ENCODE results near the gene MLXIP.
"Not testable (repeated sequence)": the region's sequence is repeated elsewhere in the genome, so short reads cannot be mapped to it uniquely, and the experiment has no call there.

MLXIP gene

DNA sequence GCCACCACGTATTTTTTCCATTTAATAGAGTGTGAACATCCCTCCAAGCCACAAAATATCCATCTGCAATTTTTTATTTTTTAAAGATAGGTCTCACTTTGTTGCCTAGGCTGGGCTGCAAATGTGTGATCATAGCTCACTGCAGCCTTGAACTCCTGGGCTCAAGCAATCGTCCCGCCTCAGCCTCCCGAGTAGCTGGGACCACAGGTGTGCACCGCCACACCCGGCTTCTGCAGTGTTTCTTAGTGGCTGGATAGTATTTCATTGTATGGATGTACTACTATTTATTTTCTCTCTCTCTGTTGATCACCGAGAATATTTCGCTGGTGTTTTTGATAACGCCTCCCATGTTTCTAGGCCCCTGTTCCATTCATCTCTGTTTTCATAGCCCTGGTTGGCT lies 17.5 kb downstream of the MLXIP start:
- DNase-seq (ENCODE audit: low read depth in 2 of 2), result no peak

DNA sequence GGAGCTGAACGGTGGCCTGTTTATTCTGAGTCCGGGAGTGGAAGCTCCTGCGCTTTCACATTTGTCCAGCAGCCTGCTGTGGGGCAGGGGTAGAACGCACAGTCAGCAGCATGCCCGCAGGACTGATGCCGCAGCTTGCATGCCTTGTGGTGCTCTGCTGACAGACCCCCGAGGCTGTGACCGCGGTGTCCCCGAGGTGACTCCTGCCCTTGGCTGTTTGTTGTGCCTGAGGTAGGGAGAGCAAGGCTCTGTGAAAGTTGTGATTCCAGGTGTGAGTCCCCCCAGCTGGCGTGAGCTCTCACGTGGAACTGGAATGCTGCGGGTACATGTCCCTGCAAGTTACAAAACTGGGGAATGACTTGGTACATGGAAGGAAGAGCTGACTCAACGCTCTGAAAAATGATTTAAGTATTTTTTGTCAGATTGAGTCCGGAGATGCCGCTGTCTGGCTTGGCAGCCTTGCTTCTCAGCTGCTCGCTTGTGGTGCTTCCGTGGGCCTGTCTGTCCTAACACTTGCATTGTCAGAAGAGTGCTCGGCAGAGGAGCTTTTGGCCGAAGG lies 18.1 kb downstream of the MLXIP start:
- no peak for DNase-seq (ENCODE audit: low read depth in 2 of 2)

DNA sequence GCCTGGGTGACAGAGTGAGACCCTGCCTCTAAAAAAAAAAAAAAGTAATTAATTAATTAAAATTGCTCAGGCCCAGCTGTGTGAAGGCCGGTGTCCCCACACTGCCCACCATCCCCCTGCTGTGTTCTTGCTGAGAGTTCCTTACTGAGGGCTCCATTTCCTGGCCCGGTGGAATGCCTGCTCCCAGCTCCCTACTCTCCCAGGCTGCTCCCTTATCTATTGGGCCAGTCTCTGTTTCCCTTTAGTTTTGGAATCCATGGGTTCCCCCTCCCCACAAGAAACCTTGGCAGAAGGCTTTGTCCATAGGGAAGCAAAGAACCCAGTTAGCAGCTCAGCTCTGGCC lies 19.0 kb downstream of the MLXIP start:
- no peak for DNase-seq (ENCODE audit: low read depth in 2 of 2)

DNA sequence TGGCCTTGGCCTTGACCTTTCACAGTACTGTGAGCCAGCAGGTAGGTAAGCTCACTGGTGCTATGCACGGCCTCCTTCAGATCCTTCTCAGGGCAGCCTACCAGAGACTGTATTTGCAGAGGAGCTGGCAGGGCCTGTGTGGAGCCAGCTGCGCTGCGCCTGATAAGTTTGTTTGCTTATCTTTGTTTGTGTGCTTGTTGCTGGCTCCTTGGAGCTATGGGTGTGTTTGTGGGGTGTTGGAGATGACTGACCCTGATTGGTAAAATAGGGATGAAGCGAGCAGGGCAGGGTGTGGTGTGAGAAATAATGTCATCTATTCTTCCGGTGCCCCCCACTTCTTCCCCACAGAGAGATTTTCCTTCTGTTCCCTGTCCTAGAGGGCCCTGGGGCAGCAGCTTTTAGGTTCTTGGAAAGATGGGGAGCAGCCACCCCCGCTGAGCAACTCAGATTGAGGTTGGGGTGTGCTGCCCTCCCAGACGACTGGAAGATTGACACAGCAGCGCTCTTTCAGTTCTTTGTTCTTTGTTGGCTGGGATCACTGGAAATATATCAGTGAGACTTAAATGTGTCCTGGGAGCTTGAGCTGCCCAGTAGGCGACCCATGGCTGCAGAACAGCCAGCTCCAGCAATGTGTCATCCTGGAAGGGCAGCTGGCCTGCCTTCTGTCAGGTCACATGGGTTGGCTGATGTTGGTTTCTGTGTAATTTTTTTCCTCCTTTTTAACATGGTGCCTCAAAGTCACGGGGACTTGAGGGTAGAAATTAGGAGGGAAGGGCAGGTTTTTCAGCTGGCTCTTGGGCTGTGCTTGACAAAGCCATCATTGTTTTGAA lies 19.6 kb downstream of the MLXIP start:
- no peak for DNase-seq (ENCODE audit: low read depth in 2 of 2)

DNA sequence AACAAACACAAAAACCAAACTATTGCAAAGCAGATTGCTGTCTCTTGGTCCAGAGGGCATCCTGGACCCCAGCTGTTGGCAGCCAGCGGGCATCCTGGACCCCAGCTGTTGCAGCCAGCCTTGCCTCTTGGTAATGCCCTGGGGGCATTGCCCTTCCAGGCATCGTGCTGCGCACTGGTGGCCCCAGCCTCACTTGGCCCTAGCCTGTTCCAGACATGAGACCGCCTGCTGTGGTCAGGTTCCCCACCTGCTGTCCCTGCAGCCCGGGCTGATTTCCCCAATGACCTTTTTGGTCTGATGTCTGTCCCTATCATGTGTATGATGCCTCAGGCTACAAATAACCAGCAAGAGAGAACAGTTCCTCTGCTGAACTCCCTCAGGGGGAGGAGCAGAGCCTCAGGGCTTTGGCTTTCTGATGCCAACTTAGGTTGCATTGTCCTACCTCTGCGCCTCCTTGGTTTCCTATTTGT lies 20.8 kb downstream of the MLXIP start:
- no peak for DNase-seq (ENCODE audit: low read depth in 2 of 2)

DNA sequence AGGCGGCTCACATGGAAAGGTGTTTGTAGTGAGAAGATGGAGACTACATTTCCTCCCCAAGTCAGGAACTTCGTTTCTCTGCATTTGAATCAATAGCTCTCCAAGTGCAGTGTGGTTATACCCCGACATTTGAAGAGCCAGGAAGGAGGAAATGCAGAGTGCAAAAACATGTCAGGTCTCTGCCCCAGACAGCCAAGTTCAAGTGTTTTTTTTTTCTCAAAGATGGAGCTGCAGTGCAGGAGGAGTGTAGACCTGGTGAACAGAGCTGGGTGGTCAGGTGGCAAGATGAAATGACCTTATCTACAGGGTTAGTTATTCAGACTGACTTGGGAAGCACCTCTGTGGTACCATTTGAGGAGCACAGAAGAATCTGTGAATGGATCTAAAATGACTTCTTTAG lies 21.3 kb downstream of the MLXIP start:
- DNase-seq (ENCODE audit: low read depth in 2 of 2), result no peak

DNA sequence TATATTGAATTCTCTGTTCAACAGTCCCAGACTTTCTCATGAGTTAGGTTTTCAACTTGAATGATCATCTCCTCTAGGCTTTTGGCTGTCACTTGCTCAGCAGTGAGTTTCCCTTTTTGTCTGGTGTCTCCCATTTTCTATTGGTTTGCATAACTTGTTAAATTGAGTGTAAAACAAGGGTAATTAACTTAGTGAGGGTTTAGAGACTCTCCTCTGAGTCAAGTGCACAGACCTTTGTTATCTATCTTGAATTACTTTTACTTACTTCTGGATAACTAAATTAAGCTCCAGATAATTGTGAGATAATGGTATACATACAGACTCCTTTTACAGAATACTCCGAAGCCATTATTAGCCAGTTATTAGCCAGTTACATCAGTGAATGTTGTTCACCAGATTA lies 22.0 kb downstream of the MLXIP start:
- DNase-seq (ENCODE audit: low read depth in 2 of 2), result no peak

DNA sequence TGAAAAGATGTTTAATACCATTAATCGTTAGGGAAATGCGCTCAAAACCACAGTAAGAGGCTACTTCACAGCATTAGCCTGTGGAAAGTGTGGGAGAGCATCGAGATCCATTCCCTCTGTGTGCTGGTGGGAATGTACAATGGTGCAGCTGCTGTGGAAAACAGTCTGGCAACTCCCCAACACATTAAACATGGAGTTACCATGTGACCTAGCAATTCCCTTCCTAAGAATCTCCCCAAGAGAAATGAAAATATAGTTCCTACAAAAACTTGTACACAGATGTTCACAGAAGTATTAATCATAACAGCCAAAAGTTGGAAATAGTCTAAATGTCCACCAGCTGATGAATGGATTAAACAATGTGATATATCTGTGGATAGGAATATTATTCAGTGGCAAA lies 23.8 kb downstream of the MLXIP start:
- no peak for DNase-seq (ENCODE audit: low read depth in 2 of 2)

DNA sequence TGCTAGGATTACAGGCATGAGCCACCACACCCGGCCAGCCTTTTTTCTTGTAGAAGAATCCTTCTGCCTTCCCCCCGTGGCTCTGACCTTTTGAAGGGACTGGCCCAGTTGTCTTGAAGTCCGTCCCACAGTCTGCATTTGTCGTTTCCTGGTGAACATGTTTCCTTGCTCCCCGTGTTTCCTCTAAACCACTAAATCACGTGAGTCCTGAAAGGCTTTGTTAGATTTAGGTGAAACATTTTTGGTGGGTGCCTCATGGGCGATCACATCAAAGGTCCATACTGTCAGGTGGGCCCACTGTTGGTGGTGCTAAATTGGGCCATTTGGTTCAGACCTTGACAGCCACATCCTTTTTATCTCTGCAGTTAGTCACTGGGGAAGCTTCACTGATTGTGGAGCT lies 26.3 kb downstream of the MLXIP start:
- no peak for DNase-seq (ENCODE audit: low read depth in 2 of 2)

DNA sequence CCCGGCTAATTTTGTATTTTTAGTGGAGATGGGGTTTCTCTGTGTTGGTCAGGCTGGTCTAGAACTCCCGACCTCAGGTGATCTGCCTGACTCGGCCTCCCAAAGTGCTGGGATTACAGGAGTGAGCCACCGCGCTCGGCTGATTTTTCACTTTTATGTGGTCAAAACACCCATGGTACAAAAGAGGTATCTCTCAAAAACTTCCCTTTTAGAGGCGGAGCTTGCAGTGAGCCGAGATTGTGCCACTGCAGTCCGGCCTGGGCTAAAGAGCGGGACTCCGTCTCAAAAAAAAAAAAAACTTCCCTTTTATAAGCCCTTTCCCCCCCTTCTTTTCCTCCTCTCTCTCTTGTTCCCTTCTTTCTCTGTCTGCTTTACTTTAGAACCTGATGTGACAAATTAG lies 26.9 kb downstream of the MLXIP start:
- DNase-seq (ENCODE audit: low read depth in 2 of 2), result not testable (repeated sequence)

DNA sequence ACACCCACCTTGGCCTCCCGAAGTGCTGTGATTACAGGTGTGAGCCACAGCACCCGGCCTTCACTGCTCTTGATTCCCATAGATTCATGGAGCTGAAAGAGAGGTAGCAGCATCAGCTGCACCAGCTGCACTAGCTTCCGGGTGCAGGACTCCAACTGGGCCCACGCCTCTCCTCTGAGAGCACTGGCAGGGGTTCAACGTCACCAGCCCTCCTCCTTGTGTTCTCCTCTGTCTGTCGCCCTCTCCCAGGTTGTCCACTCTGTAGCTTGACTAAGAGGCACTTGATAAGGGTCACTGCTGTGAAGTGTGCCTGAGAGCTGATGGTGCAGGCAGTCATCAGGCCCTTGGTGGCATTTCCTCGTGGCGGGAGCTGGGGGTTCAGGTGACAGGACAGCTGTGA lies 28.3 kb downstream of the MLXIP start:
- no peak for DNase-seq (ENCODE audit: low read depth in 2 of 2)

DNA sequence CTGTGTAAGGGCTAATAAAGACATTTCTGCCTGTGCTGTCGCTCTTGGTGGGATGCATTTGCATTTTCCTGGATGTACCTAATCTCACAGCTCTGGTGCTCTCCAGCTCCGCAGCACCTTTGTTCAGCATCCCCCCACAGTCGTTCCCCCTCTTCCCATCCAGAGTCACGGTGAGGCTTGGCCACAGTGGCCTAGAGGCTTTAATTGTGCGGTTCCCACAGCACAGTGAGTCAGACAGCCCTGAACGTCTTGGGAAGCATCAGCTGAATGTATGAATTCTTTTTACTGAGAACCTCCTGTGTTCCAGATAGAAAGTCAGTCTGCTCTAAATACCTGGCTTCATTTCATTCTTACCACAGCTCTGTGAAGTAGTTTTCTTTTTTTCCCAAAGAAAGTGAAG lies 28.7 kb downstream of the MLXIP start:
- no peak for DNase-seq (ENCODE audit: low read depth in 2 of 2)

DNA sequence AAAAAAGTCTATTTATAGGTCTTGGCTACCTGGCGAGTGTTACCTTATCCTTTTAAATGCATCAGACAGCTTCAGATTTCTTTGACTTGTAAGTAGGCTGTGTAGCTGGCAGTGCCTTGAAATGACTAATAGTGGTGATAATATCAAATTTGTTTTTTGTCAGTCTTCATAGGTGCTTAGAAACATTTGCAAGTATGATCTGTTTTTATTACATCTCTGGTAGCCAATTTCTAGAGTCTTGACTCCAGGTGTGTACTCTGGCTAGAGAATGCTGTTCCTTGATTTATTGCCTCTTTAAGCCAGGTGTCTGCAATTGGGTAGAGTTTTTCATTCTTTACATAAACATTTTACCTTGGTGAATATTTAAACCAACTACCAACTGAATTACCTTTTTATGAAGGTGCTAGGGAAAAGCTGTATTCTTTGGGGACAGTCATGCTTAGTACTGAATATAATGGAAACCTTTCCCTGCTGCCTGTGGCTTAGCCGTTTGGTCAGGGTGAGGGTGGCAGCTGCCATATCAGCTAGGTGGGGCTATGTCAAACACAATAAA lies 32.6 kb downstream of the MLXIP start:
- no peak for DNase-seq (ENCODE audit: low read depth in 2 of 2)

DNA sequence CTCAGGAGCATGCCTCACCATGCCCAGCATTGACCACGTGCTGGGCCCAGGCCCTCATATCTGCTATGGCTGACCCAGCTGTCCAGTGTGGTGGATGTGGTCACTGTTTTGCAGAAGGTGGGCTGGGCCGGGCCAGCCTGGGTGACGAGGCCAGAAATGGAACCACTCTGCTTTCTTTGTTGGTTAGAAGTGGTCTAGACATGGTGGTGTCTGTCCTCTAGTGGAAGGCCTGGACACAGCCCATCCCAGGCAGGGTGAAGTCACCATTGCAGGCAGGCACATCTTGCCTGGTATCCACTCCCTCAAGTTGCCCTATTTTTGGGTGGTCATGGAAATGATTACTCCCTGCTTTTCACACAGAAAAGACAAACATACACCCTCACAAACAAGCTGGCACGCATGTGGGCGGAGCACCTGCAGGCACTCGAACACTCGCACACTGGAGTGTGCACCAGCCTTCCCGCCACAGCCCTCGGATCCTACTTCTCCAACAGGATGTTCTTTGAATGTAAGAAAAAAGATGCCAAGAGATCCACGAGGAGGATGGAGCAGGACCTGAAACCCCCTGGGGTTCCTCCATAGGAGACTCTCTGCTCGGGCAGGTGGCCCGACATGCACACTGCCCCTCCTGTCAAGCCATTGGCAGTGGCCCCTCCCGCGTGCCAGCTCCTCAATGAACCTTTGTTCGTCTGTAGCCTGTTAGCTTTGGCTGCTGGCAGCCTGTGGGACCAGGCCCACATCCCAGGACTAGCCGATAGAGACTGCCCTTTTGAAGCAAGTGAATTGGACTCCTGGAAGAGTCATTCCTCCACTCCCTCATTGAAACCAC lies 38.4 kb downstream of the MLXIP start:
- no peak for DNase-seq (ENCODE audit: low read depth in 2 of 2)

DNA sequence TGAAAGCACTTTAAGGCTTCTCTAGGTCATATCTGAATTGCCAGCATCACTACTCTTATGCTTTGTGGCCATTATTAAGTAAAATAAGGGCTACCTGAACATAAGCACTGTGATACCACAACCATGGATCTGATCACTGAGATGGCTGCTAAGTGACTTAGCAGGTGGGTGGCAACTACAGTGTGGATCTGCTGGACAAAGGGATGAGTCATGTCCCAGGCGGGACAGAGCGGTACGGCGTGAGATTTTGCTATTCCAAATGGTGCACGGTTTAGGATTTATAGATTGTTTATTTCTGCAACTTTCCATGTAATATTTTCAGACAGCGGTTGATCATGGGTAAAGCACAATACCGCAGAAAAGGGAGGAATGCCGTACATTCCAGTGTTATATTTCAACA lies 39.4 kb downstream of the MLXIP start:
- no peak for DNase-seq (ENCODE audit: low read depth in 2 of 2)

DNA sequence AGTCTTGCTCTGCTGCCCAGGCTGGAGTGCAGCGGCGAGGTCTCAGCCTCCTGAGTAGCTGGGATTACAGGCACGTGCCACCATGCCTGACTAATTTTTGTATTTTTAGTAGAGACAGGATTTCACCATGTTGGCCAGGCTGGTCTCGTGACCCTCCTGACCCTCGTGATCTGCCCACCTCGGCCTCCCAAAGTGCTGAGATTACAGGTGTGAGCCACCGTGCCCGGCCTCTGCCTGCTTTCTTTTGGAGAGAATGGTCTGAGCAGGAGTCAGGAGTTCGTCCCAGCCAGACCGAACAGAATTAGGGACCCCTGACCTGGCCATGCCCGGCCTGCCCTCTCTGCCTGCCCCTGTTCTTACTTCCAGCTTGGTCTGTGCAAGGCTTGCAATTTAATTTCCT lies 42.8 kb downstream of the MLXIP start:
- not testable (repeated sequence) for DNase-seq (ENCODE audit: low read depth in 2 of 2)

DNA sequence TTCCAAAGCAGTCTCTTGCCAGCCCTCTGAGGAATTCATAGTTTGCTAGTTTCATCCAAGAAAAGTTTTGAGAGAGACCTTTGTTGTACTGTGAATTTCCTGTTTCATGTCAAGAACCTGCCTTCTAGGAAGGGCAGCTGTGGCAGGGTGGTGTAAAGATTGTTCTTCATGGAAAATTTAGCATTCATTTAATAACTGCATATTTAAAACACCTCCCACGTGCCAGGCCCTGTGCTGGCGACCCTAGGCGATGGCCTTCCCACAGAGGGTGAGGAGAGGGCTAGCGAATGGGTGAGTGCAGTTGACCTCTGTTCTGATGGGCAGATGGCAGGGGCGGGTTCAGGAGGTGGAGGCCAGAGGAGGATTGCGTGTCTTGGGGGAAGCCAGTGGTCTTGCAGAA lies 43.2 kb downstream of the MLXIP start:
- no peak for DNase-seq (ENCODE audit: low read depth in 2 of 2)

DNA sequence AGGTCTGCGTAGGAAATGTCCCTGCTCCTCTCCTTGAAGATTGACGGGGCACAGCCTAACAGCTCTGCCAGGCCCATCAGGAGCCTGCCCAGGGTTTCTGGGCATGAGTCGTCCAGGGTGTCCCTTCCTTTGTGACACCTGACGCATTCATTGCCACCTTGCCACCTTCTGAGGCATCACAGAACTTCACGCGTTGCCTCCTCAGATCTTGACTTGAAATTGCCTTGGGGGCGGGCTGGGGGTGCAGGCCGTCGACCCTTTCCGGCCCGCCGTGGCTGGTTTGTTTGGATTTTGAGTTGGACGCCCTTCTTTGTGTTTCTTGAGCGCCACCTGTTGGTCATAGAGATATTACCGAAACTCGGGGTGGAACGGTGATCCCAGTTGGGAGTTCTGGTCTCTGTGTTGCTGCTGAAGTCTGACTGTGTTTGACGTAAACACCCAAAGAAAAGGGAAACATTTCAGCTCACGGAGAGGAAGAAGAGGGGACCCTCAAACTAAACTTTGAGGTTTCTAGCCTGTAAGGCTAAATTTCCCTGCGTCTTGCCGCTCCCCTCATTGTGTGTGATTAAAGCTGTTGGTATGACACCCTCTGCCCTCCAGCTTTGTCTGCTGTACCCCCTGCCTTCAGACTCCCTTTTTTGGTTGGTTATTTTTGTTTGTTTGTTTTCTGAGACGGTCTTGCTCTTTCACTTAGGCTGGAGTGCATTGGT lies 44.6 kb downstream of the MLXIP start:
- DNase-seq (ENCODE audit: low read depth in 2 of 2), result peak; percentile 45 to 47

DNA sequence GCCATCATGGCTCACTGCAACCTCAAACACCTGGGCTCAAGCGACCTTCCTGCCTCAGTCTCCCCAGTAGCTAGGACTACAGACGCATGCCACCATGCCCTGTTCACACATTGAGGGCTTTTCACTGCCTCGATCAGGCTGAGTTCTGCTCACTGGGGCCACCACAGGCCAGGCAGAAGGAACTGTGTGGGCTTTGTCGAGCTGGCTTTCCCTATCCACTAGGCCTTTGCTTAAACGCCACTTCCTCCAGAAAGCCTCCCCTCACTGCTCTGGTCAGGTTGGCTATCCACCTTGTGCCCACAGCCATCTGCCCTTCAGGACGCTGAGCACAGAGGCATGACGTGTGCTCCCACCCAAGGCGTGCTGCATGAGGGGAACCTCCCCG lies 45.2 kb downstream of the MLXIP start:
- no peak for DNase-seq (ENCODE audit: low read depth in 2 of 2)

DNA sequence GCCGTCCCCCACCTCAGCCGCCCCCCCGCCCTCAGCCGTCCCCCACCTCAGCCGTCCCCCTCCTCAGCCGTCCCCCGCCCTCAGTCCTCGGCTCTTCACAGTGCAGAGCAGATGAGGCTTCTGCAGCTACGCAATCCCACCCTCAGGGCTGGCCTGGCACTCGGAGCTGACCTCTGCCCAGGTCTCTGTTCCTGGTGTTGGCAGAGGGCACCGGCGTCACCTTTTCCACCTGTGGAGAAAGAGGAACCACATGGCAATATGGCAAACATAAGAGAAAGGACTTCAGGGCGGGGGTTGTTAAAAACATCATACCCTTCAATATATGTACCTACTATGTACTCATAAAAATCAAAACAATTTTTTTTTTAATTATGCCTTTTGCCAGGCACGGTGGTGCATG lies 45.8 kb downstream of the MLXIP start:
- DNase-seq (ENCODE audit: low read depth in 2 of 2), result no peak

DNA sequence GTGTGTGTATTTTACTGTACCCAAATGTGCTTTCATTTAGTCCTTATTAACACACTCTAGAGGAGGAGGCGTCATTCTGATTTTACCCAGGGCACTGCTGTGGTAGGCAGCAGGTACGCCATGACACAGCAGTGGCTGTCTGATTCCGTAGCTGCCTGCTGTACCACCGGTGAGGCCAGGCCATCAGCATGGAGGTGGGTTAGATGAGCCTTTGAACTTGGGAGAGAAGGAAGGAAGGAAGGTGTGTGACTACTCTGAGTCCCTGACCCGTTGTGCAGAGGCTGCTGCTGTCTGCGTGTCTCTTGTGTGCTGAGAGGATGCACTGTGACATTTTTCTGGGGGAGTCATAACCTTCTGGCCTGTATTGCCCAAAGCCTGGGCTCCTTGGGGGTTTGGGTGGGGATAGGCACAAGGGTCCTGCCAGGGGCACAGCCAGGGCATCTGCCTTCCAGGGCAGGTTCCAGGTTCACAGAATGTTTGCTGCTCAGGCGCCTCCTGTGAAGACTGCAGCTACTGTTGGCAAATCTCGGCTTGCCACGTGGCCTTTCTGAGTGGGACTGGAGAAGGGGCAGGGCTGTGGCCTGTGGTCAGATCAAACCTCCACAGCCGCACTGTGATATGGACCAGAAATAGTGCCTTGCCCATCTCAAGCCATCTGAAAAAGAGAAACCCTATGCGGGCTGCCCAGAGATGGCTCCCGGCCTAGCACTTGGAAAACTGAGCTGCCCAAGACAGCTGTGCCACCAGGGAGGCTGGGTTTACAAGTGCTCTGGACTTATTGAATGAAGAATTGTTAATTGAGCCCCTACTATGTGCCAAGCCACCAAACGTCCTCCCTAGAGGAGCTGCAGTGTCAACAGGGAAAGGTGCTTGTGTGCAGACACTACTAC lies 47.1 kb downstream of the MLXIP start:
- no peak for DNase-seq (ENCODE audit: low read depth in 2 of 2)
